HEK293 (cell line): Measurements from ENCODE around the gene STAC2.

Source experiments
- CTCF ChIA-PET: fragments of 350-600 bp; formaldehyde crosslinking; extraction: SDS; loops from one replicate; lab custom pipeline; 2021; ENCODE audit warnings: antibody characterized with exemption; lab: Yijun Ruan, JAX
- POLR2A ChIA-PET: fragments of 300-600 bp; formaldehyde crosslinking; extraction: SDS; loops from one replicate; lab custom pipeline; 2020; ENCODE audit warnings: antibody characterized with exemption, inconsistent platforms; lab: Yijun Ruan, JAX
- H3K27ac ChIP-seq: fragments of 200-500 bp; sonication (Bioruptor generic); 2 replicates; pipeline ENCODE4 v1.5.1; 2014; ENCODE audit warnings: low read depth, low read length, control low read depth, inconsistent platforms; ENCODE audit errors: extremely low read depth
- H3K36me3 ChIP-seq, 2 experiments: fragments of 200-500 bp in 1 of 2; sonication (Bioruptor generic) in 1 of 2; 1 replicate in 1 of 2; 2 replicates in 1 of 2; pipeline ENCODE4 v1.5.1; 2014 to 2017; ENCODE audit warnings: inconsistent platforms in 2 of 2, low read length in 2 of 2; ENCODE audit not compliant: control insufficient read depth in 2 of 2, insufficient read depth in 1 of 2
- H3K4me1 ChIP-seq: fragments of 200-500 bp; sonication (Bioruptor generic); 2 replicates; pipeline ENCODE4 v1.5.1; 2014; ENCODE audit warnings: mild to moderate bottlenecking, low read length, inconsistent platforms; ENCODE audit not compliant: control insufficient read depth, insufficient read depth
- H3K4me3 ChIP-seq: 2 replicates; pipeline ENCODE4 v1.5.1; 2011; ENCODE audit warnings: low read depth, mild to moderate bottlenecking, control low read depth, low read length, moderate library complexity
- H3K9me3 ChIP-seq: fragments of 200-500 bp; sonication (Bioruptor generic); 2 replicates; pipeline ENCODE4 v1.5.1; 2014; ENCODE audit warnings: low read depth, low read length, inconsistent platforms; ENCODE audit not compliant: control insufficient read depth, insufficient read depth
- EGR2 ChIP-seq: fragments of 450-650 bp; formaldehyde crosslinking; IDR thresholded peaks from 2 replicates; pipeline ENCODE4 v1.5.1; 2016; ENCODE audit warnings: low read depth, missing biosample characterization, missing genetic modification characterization
- GLIS2 ChIP-seq: fragments of 450-650 bp; formaldehyde crosslinking; IDR thresholded peaks from 2 replicates; pipeline ENCODE4 v1.5.1; 2016; ENCODE audit warnings: missing biosample characterization, missing genetic modification characterization
- HOXC10 ChIP-seq: sonication (generic); formaldehyde crosslinking; IDR thresholded peaks from 2 replicates; pipeline ENCODE4 v1.8.1; 2023; ENCODE audit warnings: mild to moderate bottlenecking, missing genetic modification reagents
- IKZF3 ChIP-seq: fragments of 450-650 bp; IDR thresholded peaks from 2 replicates; pipeline ENCODE4 v1.5.0; 2018; ENCODE audit warnings: missing biosample characterization, mild to moderate bottlenecking, missing genetic modification characterization, moderate library complexity
- KLF10 ChIP-seq: fragments of 450-650 bp; IDR thresholded peaks from 2 replicates; pipeline ENCODE4 v1.5.1; 2018; ENCODE audit warnings: missing biosample characterization, mild to moderate bottlenecking, missing genetic modification characterization
- OSR2 ChIP-seq: fragments of 450-650 bp; formaldehyde crosslinking; IDR thresholded peaks from 2 replicates; pipeline ENCODE4 v1.5.1; 2016; ENCODE audit warnings: missing biosample characterization, missing genetic modification characterization
- RBAK ChIP-seq: fragments of 450-650 bp; formaldehyde crosslinking; IDR thresholded peaks from 2 replicates; pipeline ENCODE4 v1.5.1; 2016; ENCODE audit warnings: missing biosample characterization, missing genetic modification characterization
- REST ChIP-seq: fragments of 450-650 bp; formaldehyde crosslinking; IDR thresholded peaks from 2 replicates; pipeline ENCODE4 v1.5.1; 2016; ENCODE audit warnings: missing biosample characterization, missing genetic modification characterization
- ZBTB1 ChIP-seq: fragments of 450-650 bp; formaldehyde crosslinking; IDR thresholded peaks from 2 replicates; pipeline ENCODE4 v1.5.1; 2016; ENCODE audit warnings: missing biosample characterization, missing genetic modification characterization
- ZBTB20 ChIP-seq: fragments of 450-650 bp; formaldehyde crosslinking; IDR thresholded peaks from 2 replicates; pipeline ENCODE4 v1.5.1; 2016; ENCODE audit warnings: missing biosample characterization, missing genetic modification characterization
- ZBTB21 ChIP-seq: fragments of 450-650 bp; formaldehyde crosslinking; IDR thresholded peaks from 2 replicates; pipeline ENCODE4 v1.5.1; 2017; ENCODE audit warnings: missing biosample characterization, missing genetic modification characterization
- ZBTB48 ChIP-seq: fragments of 450-650 bp; formaldehyde crosslinking; IDR thresholded peaks from 2 replicates; pipeline ENCODE4 v1.5.1; 2016; ENCODE audit warnings: missing biosample characterization, missing genetic modification characterization
- ZBTB6 ChIP-seq: fragments of 450-650 bp; formaldehyde crosslinking; IDR thresholded peaks from 2 replicates; pipeline ENCODE4 v1.5.1; 2017; ENCODE audit warnings: missing biosample characterization, missing genetic modification characterization
- ZEB2 ChIP-seq: fragments of 450-650 bp; formaldehyde crosslinking; IDR thresholded peaks from 2 replicates; pipeline ENCODE4 v1.5.1; 2016; ENCODE audit warnings: missing biosample characterization, missing genetic modification characterization
- ZNF146 ChIP-seq: fragments of 450-650 bp; formaldehyde crosslinking; IDR thresholded peaks from 2 replicates; pipeline ENCODE4 v1.5.1; 2016; ENCODE audit warnings: missing biosample characterization, missing genetic modification characterization
- ZNF155 ChIP-seq: fragments of 450-650 bp; formaldehyde crosslinking; IDR thresholded peaks from 2 replicates; pipeline ENCODE4 v1.5.1; 2016; ENCODE audit warnings: missing biosample characterization, missing genetic modification characterization
- ZNF184 ChIP-seq: fragments of 450-650 bp; IDR thresholded peaks from 2 replicates; pipeline ENCODE4 v1.5.1; 2018; ENCODE audit warnings: missing biosample characterization, mild to moderate bottlenecking, missing genetic modification characterization
- ZNF274 ChIP-seq, 2 experiments: fragments of 200-500 bp in 1 of 2; fragments of 450-650 bp in 1 of 2; sonication (Bioruptor generic) in 1 of 2; formaldehyde crosslinking in 1 of 2; IDR thresholded peaks; 2 replicates each; pipeline versions ENCODE4 v1.5.1 to v1.6.1; 2014 to 2016; ENCODE audit warnings: borderline replicate concordance in 1 of 2, inconsistent platforms in 1 of 2, low read length in 1 of 2, missing biosample characterization in 1 of 2, missing genetic modification characterization in 1 of 2
- ZNF473 ChIP-seq: fragments of 450-650 bp; formaldehyde crosslinking; IDR thresholded peaks from 2 replicates; pipeline ENCODE4 v1.5.1; 2017; ENCODE audit warnings: missing biosample characterization, missing genetic modification characterization
- ZNF510 ChIP-seq: fragments of 450-650 bp; formaldehyde crosslinking; IDR thresholded peaks from 2 replicates; pipeline ENCODE4 v1.5.1; 2018; ENCODE audit warnings: mild to moderate bottlenecking, missing genetic modification characterization, missing biosample characterization; ENCODE audit not compliant: insufficient replicate concordance
- ZNF521 ChIP-seq: fragments of 450-650 bp; formaldehyde crosslinking; IDR thresholded peaks from 2 replicates; pipeline ENCODE4 v1.5.1; 2017; ENCODE audit warnings: missing biosample characterization, mild to moderate bottlenecking, missing genetic modification characterization
- ZNF560 ChIP-seq: fragments of 450-650 bp; formaldehyde crosslinking; IDR thresholded peaks from 2 replicates; pipeline ENCODE4 v1.5.1; 2017; ENCODE audit warnings: missing biosample characterization, missing genetic modification characterization, borderline replicate concordance
- ZNF600 ChIP-seq: fragments of 450-650 bp; formaldehyde crosslinking; IDR thresholded peaks from 2 replicates; pipeline ENCODE4 v1.5.1; 2016; ENCODE audit warnings: missing biosample characterization, missing genetic modification characterization
- ZNF768 ChIP-seq: fragments of 450-650 bp; formaldehyde crosslinking; IDR thresholded peaks from 2 replicates; pipeline ENCODE4 v1.5.1; 2018; ENCODE audit warnings: missing biosample characterization, mild to moderate bottlenecking, missing genetic modification characterization
- ZSCAN16 ChIP-seq: fragments of 450-650 bp; formaldehyde crosslinking; IDR thresholded peaks from 2 replicates; pipeline ENCODE4 v1.5.1; 2016; ENCODE audit warnings: missing biosample characterization, missing genetic modification characterization
- ZSCAN30 ChIP-seq: fragments of 450-650 bp; IDR thresholded peaks from 2 replicates; pipeline ENCODE4 v1.5.1; 2018; ENCODE audit warnings: missing biosample characterization, mild to moderate bottlenecking, missing genetic modification characterization, moderate library complexity
- TF ChIP-seq, protein P1 (sequence below): fragments of 450-650 bp; formaldehyde crosslinking; IDR thresholded peaks from 2 replicates; pipeline ENCODE4 v1.5.1; 2016; ENCODE audit warnings: missing biosample characterization, missing genetic modification characterization
- TF ChIP-seq, protein P2 (sequence below): fragments of 450-650 bp; formaldehyde crosslinking; IDR thresholded peaks from 2 replicates; pipeline ENCODE4 v1.5.1; 2017; ENCODE audit warnings: missing biosample characterization, missing genetic modification characterization
- TF ChIP-seq, protein P3 (sequence below): fragments of 450-650 bp; formaldehyde crosslinking; IDR thresholded peaks from 2 replicates; pipeline ENCODE4 v1.5.1; 2017; ENCODE audit warnings: missing biosample characterization, missing genetic modification characterization

The STAC2 gene

GRCh38 chr17:39231091-39231561 lies 5.4 kb upstream of the STAC2 start (continued):
- peak; percentile 66 for TF ChIP-seq EGR2 (tag by site-specific recombination)
- no peak for TF ChIP-seq ZNF768 (tag by site-specific recombination)
- TF ChIP-seq, protein P1, sequence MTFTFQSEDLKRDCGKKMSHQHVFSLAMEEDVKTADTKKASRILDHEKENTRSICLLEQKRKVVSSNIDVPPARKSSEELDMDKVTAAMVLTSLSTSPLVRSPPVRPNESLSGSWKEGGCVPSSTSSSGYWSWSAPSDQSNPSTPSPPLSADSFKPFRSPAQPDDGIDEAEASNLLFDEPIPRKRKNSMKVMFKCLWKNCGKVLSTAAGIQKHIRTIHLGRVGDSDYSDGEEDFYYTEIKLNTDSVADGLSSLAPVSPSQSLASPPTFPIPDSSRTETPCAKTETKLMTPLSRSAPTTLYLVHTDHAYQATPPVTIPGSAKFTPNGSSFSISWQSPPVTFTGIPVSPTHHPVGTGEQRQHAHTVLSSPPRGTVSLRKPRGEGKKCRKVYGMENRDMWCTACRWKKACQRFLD (tag by site-specific recombination): no peak
- TF ChIP-seq ZSCAN16: no peak
- TF ChIP-seq ZNF155 (tag by site-specific recombination): no peak
- peak; percentile 83 for TF ChIP-seq ZNF600 (tag by site-specific recombination)
- peak; percentile 85 for TF ChIP-seq GLIS2 (tag by site-specific recombination)
- peak; percentile 73 for TF ChIP-seq ZEB2 (tag by site-specific recombination)
- TF ChIP-seq KLF10 (tag by site-specific recombination): peak; percentile 34; the same call in 1 of the 2 replicates
- TF ChIP-seq, protein P2, sequence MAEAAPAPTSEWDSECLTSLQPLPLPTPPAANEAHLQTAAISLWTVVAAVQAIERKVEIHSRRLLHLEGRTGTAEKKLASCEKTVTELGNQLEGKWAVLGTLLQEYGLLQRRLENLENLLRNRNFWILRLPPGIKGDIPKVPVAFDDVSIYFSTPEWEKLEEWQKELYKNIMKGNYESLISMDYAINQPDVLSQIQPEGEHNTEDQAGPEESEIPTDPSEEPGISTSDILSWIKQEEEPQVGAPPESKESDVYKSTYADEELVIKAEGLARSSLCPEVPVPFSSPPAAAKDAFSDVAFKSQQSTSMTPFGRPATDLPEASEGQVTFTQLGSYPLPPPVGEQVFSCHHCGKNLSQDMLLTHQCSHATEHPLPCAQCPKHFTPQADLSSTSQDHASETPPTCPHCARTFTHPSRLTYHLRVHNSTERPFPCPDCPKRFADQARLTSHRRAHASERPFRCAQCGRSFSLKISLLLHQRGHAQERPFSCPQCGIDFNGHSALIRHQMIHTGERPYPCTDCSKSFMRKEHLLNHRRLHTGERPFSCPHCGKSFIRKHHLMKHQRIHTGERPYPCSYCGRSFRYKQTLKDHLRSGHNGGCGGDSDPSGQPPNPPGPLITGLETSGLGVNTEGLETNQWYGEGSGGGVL (tag by site-specific recombination): peak; percentile 96
- peak; percentile 77; the same call in 1 of the 2 replicates for TF ChIP-seq ZBTB20 (tag by site-specific recombination)
- TF ChIP-seq ZBTB6 (tag by site-specific recombination): no peak
- TF ChIP-seq ZNF521 (tag by site-specific recombination): no peak
- TF ChIP-seq IKZF3 (tag by site-specific recombination): peak; percentile 71; the same call in 1 of the 2 replicates
- TF ChIP-seq ZBTB1: no peak
- TF ChIP-seq ZNF184 (tag by site-specific recombination): no peak
- TF ChIP-seq RBAK (tag by site-specific recombination): no peak
- TF ChIP-seq OSR2 (tag by site-specific recombination): peak; percentile 88
- no peak for TF ChIP-seq ZNF274 (IDR thresholded peaks at IDR 0.05; ENCODE audit: low read length)
- no peak for TF ChIP-seq ZNF274 (tag by site-specific recombination; IDR thresholded peaks at IDR 0.05; ENCODE audit: borderline replicate concordance)
- TF ChIP-seq ZBTB21 (tag by site-specific recombination): peak; percentile 29; the same call in 1 of the 2 replicates
- TF ChIP-seq ZBTB48 (tag by site-specific recombination): peak; percentile 87

DNA sequence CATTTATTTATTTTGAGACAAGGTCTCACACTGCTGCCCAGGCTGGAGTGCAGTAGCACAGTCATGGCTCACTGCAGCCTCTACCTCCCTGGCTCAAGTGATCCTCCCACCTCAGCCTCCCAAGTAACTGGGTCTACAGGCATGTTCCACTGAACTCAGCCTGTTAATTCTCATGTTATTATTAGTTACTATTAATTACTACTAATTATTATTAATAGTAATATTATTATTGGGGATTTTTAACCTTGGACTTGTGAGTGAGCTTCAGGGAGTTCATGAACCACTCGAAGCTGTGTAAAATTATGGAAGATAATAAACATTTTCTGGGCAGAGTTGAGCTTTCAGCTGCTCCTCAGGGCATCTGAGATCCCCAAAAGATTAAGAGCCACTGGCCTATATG lies 4.6 kb upstream of the STAC2 start:
- CTCF ChIA-PET: interaction anchor here (1.0 to 20.9 kb wide), 5 partner anchors 10 to 393 kb away, joined by 5 to 733 read pairs (median 13); partner anchors contain the start of gene RPL19
- no peak for TF ChIP-seq ZNF560
- TF ChIP-seq GLIS2 (tag by site-specific recombination): no peak
- no peak for TF ChIP-seq HOXC10 (CRISPR knock-in tag)
- TF ChIP-seq ZNF510 (tag by site-specific recombination): no peak
- no peak for TF ChIP-seq ZNF473 (tag by site-specific recombination)
- TF ChIP-seq ZSCAN30 (tag by site-specific recombination): no peak
- TF ChIP-seq, protein P3, sequence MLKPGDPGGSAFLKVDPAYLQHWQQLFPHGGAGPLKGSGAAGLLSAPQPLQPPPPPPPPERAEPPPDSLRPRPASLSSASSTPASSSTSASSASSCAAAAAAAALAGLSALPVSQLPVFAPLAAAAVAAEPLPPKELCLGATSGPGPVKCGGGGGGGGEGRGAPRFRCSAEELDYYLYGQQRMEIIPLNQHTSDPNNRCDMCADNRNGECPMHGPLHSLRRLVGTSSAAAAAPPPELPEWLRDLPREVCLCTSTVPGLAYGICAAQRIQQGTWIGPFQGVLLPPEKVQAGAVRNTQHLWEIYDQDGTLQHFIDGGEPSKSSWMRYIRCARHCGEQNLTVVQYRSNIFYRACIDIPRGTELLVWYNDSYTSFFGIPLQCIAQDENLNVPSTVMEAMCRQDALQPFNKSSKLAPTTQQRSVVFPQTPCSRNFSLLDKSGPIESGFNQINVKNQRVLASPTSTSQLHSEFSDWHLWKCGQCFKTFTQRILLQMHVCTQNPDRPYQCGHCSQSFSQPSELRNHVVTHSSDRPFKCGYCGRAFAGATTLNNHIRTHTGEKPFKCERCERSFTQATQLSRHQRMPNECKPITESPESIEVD (tag by site-specific recombination): no peak
- TF ChIP-seq ZNF146 (tag by site-specific recombination): no peak
- no peak for TF ChIP-seq REST (tag by site-specific recombination)

More for the DNA sequence above, 4.6 kb upstream of the STAC2 start:
- H3K27ac ChIP-seq: no peak overlapping the region
- peaks cover 13% of the 10 kb centered on the region for H3K4me1 ChIP-seq
- H3K4me3 ChIP-seq: no peak overlapping the region
- POLR2A ChIA-PET: interaction anchor here (3.0 kb wide), 1 partner anchor 31 kb away, joined by 19 read pairs; the partner anchor contains the start of gene RPL19
- H3K9me3 ChIP-seq: no peaks in the 10 kb centered on the region
- H3K36me3 ChIP-seq: no peaks in the 10 kb centered on the region
